DMS 273 (cell line): ENCODE data around the gene MLLT1.

Experiments used
- DNase-seq: peaks from one replicate; lab custom pipeline; 2025; ENCODE audit not compliant: unreplicated experiment; lab: John Stamatoyannopoulos, UW

MLLT1 gene

GRCh38 chr19:6223461-6224307, 56.1 kb downstream of the MLLT1 start:
- no peak for DNase-seq

GRCh38 chr19:6222884-6223283, 56.9 kb downstream of the MLLT1 start:
- no peak for DNase-seq

- peak; percentile 24 for DNase-seq
Measured at GRCh38 chr19:6221878-6222746, 57.7 kb downstream of the MLLT1 start.

- no peak for DNase-seq
Measured at GRCh38 chr19:6221220-6221877, 58.4 kb downstream of the MLLT1 start.

GRCh38 chr19:6220385-6221191, 59.2 kb downstream of the MLLT1 start:
- DNase-seq, result peak; percentile 34

DNA sequence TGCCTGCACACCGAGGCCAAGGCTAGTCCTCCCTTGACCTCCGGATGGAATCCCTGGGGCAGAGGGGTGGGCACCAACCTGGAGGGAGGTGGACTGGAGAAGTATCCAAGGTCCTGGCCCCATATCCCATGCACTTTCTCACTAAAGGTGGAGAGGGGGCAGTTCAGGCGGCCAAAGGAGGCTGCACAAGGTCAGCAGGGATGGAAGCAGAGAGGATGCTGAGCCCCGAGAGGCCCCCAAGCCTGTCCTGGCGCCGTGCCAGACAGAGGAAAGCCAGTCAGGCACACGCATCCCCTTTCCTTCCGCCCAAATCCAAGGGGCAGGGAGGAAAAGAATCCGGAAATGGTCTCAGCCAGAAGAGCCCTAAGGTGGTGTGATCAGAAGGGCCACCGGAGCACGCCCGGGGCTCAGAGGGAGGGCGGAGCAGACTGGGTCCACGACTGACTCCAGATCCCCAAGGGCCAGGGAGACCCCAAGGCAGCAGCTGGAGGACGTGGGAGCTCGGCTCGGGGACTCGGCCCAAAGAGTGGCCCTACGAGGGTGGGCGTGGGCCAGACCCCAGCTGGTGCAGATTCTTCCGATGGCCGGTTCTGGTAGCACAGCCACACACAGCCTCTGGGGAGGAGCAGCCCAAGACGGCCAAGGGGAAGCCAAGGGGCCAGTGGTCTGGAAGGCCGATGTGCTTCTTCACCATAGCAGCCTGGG, 60.0 kb downstream of the MLLT1 start:
- DNase-seq, result peak; percentile 21

DNA sequence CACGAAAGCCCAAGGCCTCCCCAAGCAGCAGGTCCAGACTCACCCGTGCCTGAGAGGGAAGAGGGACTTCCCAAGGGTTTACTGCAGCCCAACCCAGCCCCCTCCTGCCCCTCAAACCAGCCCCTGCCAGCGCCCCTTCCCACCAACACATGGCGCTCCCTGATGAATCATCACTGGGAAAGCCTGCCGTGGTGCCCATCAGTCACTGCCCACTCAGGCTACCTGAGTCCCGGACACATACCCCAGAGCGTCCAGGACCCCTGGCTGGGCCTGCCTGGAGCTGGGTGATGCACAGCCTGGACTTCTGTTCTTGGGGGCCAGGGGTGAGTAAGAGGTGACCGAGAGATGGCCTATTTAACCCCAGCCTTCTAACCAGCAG, 60.6 kb downstream of the MLLT1 start:
- DNase-seq, result no peak

DNA sequence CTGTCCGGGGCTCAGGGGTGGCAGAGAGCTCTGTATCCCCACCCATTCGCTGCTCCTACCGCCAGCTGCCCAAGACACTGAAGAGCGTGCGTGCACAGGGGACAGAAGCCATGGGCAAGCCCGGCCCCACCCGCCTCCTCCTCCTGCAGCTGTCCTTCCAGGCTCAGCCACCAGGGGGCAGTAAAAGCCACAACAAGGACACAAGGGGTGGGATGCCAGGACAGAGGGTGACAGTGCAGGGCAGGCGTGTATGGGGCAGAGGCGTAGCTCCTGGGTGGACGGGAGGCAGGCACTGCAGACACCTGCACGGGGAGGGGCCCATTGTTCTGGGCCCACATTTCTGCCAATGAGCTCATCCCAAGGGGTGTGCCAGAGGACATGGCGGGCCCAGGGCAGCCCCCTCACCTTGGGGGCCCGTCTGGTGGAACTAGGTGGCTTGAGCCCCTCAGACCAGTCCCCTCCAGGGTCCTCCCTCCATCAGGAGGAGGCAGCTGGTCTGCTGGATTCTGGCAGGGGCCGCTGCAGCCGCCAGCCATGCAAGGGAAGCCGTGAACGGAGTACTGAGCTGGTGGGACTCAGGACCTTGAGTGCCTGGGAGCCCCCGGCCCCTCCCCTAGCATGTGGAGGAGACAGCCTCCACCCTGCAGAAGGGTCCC, 61.2 kb downstream of the MLLT1 start:
- peak; percentile 90 for DNase-seq

DNA sequence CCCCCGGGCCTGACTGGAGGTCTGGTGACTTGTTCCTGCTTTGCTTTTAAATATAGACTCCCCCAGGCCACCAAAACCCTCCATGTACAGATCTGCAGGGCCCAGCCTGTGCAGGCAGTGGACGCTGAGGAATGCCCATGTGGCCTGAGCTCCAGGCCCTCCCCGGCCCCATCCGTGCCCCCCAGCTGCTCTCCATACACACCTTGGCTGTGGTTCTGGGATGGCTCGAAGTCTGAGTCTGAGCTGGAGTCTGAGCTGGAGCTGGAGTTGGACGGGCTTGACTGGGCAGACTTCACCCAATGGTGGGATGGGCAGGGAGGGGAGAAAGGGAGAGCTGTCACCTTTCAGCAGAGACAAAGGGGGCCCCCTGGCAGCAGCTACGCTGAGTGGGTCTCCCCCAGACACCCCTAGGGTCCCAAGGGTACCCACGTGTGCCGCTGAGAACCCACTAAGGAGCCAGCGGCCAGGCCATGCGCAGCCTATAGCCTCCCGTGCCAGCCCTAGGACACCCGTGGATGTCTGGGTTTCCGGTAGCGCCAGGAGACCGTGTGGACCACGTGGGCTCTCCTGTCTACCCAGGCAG, 61.9 kb downstream of the MLLT1 start:
- DNase-seq, result no peak

- DNase-seq, result peak; percentile 24
Measured at GRCh38 chr19:6216996-6217751, 62.6 kb downstream of the MLLT1 start.

DNA sequence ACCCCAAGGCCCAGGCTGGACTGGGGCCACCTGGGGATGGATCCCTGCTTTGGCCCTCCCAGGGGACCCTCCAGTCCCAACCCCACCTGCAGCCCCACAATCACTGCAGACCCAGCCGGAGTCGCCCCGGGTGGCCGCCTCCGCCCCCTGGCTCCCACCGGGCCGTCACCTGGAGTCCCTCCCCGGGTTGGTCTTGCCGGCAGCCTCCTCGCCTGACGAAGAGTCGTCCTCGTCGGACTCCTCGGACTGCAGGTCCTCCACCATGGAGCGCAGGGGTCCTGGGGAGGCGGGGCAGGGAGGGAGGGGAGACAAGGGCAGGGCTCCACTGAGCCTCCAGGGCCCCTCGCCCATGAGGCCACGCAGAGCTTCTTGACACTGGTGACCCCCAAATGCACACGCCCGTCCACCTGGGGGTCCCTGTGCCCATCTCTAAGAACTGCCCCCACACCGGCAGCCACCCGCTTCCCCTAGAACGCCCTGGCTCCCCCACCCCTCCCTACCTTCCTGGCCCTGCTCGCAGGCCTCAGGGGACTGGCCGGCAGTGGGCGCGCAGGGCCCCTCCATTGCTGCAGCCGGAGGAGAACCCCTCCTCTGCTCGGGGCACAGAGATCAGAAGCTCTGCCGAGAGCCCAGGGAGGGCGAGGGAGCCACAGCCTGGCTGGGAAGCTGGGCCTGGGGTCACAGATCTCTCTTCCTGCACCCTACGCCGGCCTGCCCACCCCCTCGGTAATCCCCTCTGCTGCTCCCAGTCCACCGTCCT, 63.4 kb downstream of the MLLT1 start:
- no peak for DNase-seq

GRCh38 chr19:6215701-6216235, 64.0 kb downstream of the MLLT1 start:
- no peak for DNase-seq

DNA sequence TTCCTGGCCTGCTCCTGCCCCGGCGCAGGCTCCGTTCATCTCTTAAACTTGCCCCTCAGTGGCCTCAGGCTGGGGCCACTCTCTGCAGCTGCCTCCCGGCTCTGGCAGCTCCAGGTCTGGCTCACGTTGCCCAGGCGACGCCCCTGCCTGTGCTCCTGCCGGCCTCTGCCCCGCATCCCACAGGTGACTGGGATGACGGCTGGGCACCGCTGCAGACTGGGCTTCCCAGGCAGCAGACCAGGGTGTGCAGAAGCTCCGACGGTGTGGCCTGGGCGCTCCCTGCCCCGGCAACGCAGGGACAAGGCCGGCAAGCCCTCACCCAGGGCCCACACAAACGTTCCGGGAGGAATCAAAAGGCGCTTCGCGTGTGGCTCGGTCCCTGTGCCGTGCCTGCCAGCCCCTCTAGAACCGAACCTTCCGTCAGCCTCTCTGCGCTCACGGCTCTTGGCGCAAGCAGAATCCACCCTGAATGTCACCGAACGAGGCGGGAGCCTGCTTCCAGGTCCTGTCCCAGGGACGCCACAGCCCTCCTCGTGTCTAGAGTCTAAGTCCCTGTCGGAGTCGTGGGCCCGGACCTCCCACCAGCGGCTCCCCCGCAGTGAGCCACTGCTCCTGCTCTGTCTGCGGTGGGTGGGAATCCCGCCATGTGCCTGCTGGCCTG, 64.8 kb downstream of the MLLT1 start:
- DNase-seq, result no peak

GRCh38 chr19:6213696-6214641, 65.8 kb downstream of the MLLT1 start:
- DNase-seq, result no peak

- DNase-seq, result no peak
Measured at GRCh38 chr19:6213266-6213595, 66.5 kb downstream of the MLLT1 start.
